SKM-1 (cell line): ENCODE results near the gene VRK1.
"Not testable (repeated sequence)": the region's sequence is repeated elsewhere in the genome, so short reads cannot be mapped to it uniquely, and the experiment has no call there.

Experiments
- DNase-seq: peaks from one replicate; lab custom pipeline; 2025; ENCODE audit not compliant: unreplicated experiment; lab: John Stamatoyannopoulos, UW

The VRK1 gene, protein sequence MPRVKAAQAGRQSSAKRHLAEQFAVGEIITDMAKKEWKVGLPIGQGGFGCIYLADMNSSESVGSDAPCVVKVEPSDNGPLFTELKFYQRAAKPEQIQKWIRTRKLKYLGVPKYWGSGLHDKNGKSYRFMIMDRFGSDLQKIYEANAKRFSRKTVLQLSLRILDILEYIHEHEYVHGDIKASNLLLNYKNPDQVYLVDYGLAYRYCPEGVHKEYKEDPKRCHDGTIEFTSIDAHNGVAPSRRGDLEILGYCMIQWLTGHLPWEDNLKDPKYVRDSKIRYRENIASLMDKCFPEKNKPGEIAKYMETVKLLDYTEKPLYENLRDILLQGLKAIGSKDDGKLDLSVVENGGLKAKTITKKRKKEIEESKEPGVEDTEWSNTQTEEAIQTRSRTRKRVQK

DNA sequence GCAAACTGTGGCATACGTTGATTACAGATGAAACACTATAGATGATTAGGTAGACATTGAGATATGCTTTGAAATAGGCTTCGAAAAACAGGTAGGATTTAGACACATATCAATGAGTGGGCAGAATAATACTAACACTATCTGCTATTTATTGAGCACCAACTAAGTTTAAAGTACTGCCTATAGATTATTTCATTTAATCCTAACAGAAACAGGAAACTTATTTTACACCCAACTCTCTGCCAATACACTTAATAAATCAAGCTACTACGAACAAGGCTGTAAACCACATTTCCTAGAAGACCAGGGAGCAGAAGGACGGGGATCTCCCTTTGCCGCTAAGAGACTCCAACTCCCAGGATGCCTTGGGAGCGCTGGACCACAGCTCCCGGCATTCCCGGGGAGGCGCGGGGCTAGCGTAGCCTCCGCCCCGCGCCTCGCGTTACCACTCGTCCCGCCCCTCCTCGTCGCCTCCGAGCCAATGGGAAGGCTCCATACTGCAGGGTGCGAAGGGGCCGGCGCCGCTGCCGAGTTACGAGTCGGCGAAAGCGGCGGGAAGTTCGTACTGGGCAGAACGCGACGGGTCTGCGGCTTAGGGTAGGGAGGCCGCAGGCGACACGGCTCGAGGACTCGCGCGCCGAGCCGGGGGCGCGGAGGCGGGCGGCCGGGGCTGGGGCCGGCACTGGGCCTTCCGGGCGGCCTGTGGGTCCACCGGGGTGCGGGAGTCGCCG lies at the start of gene VRK1:
TSS of gene VRK1 (plus strand) at position 532 of the 731 bp plus-strand sequence. CDS start 36,090 bp downstream, outside the sequence.
- DNase-seq, result peak; percentile 43

DNA sequence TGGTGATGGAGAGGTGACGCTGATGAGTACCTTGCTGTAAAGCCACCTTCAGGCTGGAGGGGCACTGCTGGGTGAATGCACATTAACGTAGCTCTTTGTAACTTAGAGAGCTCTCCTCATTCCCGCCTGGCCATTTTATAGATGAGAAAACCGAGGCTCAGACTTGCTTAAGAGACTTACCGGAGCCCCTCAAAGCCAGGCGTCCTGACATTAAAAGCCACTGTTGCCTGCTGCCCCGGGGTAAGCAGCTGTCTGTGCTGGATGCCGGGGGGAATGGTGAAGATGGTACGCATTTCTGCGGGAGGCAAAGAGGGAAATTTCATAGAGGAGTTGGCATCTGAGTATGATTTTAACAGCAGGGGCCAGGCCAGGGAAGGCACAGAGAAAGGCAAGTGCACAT lies 49.6 kb upstream of the VRK1 start:
- no peak for DNase-seq

DNA sequence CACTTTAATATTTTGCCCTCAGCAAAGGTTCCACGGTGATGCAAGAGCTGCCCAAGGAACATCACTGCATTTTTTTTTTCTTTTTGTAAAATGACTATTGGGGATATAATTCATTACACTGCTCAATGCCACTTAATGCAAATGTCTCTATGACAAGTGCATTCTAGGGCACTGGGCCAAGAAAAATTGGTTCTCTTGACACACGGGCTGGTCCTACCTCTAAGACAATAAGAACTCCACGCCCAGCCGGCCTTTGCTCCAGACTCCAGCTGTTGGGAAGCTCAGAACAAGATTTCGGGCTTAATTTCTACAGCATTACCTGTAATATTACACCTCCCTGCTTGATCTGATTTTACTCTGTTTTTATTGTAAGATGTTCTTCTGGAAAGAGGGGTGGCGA lies 48.8 kb upstream of the VRK1 start:
- DNase-seq, result no peak

DNA sequence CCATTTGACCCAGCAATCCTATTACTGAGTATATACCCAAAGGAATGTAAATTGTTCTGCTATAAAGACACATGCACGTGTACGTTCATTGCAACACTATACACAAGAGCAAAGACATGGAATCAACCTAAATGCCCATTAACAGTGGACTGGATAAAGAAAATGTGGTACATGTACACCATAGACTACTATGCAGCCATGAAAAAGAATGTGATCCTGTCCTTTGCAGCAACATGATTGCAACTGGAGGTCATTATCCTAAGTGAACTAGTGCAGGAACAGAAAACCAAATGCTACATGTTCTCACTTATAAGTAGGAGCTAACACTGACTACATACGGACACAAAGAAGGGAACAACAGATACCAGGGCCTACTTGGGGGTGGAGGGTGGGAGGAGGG lies 45.7 kb upstream of the VRK1 start:
- DNase-seq, result no peak

DNA sequence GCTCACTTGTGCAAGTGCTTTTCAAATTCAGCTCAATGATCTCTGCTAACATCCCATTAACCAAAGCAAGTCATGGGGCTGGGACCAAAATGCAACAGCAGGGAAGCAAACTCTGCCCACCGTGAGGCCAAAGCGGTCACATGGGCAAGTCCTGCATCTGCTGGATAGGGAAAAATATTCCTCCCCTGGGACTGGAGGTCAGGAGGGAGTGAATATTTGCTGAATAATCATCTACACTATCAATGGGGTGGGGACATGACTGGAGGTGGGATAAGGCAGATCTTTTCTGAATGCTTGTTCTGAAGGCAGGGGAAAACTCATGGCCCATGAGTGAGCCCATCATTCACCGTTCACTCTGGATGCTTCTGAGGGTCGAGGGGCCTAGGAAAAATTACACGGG lies 45.1 kb upstream of the VRK1 start:
- no peak for DNase-seq

DNA sequence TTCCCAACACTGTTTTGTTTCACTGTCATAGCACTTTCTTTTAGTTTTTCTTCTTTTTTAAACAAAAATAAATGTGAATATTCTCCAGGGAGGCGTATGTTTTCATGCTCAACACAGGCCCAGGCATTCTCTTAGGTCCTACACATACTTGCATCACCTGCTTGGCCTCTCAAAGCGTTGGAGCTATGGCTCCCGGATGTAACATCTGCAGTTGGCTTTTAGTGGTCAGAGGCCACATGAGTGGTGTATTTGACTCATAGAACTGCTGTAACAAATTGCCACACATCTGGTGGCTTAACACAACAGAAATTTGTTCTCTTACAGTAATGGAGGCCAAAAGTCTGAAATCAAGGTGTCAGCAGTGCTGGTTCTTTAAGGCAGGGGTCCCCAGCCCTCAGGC lies 44.6 kb upstream of the VRK1 start:
- no peak for DNase-seq

DNA sequence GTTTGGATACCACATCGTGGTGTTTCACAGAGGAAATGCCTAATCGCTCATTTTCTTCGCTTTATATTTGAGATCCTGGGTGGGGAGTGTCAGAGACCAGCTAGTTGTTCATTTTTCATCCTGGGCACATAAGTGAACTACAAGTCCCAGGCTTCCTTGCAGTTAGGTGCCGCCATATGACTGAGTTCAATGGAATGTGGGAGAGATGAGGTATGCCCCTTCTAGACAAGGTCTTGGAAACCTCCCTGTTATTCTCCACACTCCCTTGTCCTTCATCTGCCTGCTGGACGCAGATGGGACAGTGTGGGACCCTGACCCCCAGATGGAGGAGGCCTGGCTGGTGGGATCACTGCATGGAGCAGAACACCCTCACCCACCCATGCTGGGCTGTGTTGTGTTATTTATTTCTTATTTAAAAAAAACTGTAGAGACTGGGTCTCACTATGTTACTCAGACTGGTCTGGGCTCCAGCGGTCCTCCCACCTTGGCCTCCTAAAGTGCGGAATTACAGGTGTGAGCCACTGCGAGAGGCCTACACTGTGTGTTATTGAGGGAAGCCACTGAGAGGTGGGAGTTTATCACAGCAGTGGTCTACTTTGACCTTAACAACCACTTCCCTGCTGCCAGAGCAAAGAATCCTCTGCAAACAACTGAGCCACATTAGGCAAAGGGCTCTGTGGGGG lies 42.9 kb upstream of the VRK1 start:
- no peak for DNase-seq

DNA sequence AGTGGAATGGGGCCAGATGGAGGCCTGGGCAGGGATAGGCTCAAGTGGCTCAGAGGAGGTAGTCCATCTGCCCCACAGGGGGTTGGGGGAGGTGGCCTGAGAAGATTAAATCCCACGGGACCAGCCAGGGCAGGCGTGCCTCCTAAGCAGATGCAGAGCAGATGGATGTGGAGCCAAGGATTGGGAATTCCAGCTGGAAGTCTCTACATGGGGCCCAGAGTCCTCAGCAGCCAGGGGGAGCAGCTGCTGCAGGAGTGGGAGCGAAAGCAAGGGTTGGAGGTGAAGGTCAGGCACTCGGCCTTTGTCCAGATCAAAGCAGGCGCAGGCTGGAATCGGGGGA lies 42.4 kb upstream of the VRK1 start:
- no peak for DNase-seq

DNA sequence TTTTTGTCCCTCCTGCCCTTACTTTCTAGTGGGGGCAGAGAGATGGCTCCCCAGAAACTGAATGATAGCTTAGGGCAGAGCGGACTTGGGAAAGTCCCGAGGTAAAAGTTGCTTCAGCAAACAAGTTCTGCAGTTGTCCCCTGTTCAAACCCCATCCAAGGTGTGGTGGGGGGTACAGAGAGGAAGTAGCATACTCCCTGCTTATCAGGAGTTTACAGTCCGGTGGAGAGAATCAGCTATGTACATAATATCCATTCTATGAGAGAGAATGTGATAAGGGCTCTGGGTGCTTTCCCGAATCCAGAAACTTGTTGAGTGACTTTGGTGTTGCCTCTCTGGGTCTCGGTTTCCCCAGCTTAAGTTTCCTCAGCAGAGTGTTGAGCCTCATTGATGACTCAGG lies 40.4 kb upstream of the VRK1 start:
- DNase-seq, result no peak

DNA sequence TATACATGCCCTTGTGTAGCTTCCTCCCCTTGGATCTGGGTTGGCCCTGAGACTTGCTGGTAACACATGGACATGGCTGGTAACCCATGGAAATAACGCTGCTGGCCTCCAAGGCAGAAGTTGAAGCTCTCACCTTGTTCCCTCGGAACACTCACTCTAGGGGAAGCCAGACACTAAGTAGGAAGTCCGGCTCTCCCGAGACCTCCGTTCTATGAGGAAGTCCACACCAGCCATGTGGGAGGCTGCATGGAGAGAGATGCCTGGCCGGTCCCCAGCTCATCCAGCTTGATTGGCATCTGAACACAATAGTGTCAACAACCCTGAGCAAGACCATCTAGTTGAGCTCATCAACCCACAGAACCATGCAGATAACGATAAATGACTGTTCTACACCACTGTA lies 39.7 kb upstream of the VRK1 start:
- no peak for DNase-seq

DNA sequence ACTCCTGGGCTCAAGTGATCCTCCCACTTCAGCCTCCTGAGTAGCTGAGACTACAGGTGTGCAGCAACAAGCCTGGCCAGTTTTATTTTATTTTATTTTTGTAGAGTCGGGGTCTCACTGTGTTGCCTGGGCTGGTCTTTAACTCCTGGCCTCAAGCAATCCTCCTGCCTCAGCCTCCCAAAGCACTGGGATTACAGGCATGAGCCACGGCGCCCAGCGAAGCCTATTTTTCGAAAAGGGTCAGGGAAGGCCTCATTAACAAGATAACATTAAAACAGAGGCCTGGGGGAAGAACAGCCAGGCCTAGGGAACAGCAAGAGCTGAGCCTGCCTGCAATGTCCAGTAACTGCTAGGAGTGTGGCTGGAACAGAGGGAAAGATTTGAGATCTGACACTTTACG lies 36.1 kb upstream of the VRK1 start:
- DNase-seq, result no peak

DNA sequence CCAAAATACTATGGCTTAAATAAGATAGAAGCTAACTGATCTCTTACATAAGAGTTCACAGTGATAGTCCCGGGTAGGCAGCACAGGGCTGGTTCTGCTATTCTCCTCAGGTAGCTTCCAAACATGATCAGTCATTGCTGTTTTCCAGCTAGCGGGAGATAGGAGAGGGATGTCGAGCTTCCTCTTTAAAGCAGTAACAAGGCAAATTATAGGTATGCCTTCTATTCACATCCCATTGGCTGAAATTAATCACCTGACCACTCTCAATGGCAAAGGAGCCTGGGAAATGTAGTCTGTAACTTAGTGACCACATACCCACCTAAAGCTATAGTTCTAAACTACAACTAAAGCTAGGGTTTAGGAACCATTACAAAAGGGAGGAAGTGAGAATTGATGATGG lies 34.5 kb upstream of the VRK1 start:
- peak; percentile 4 for DNase-seq

DNA sequence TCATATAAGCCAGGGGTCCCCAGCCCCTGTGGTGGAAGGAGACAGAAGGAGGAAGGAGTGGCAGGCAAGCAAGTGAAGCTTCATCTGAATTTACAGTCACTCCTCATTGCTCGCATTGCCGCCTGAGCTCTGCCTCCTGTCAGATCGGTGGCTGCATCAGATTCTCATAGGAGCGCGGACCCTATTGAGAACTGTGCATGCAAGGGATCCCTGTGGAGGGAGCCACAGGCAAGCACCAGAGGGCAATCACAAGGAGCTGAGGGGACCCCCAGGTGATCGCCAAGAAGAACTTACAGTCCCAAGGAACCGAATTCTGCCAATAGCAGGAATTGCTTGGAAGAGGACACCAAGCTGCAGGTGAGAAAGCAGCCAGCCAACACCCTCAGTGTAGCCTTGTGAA lies 33.2 kb upstream of the VRK1 start:
- DNase-seq, result no peak

DNA sequence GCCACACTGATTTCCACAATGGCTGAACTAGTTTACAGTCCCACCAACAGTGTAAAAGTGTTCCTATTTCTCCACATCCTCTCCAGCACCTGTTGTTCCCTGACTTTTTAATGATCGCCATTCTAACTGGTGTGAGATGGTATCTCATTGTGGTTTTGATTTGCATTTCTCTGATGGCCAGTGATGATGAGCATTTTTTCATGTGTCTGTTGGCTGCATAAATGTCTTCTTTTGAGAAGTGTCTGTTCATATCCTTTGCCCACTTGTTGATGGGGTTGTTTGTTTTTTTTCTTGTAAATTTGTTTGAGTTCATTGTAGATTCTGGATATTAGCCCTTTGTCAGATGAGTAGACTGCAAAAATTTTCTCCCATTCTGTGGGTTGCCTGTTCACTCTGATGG lies 32.0 kb upstream of the VRK1 start:
- not testable (repeated sequence) for DNase-seq

DNA sequence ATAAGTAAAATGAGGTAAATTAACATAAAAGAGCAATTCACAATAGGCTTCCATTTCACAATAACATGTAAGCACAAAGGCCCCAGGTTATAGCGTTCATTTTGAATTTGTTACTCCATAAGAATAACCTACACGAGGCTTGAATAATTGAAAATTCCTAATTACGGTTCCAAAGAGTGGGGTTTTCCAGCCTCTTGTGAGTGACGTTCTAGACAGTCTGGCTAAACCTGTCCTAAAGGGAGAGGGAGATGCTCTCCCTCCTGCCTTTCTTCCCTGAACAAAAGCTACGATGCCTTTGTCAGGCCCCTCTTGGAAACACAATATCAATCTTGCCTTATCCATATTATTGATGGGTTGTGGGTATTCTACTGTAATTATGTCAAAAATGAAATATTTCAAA lies 24.3 kb upstream of the VRK1 start:
- DNase-seq, result no peak

DNA sequence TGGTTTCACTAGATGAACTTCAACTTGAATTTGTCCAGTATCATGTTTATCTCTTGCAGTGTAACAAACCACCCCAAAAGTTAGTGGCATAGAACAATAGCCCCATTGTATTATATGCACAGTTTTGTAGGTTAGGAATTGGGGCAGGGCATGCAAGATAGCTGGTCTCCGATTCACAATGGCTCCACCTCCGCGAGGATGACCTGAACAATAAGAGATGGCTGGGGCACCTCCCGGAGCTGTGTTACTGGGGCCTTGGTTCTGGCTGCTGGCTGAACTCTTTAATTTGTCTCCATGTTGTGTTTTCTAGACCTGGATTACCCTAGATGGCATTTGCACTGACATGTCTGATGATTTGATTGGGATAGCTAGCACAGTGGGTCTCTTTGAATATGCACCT lies 20.4 kb upstream of the VRK1 start:
- no peak for DNase-seq

DNA sequence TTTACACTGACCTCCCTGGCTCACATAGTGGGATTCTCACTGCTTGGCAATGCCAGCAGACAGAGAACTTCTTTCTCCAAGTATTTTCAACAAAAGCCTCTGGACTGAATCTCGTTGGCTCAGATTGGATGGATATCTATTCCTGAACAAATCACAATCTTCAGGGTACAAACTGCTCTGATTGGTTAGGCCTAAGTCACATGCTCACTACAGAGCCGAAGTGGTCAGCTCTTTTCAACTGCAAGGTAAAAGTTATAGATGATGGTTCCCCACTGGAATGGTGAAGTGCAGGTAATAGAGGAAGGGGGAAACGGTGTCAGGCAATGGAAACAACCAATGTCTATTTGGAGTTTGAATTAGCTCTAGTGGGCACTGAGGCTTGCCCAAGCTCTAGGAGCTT lies 16.7 kb upstream of the VRK1 start:
- DNase-seq, result no peak

DNA sequence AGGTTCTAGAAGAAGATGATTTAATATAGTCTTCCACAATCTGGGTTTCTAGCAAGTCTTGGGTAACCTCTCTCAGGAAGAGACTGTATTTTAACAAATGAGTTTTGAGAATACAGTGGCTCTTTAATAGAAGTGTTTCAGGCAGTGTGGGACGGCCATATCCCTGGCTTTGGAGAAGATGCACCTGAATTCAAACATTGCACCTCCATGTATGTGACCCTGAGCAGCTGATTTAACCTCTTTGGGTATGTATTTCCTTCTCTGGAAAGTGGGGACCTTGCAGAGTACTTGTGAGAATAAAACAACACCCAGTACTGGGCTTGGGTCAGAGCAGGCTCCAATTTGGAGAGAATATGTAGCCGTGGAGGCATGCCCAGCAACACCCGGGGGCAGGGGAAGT lies 15.8 kb upstream of the VRK1 start:
- no peak for DNase-seq

DNA sequence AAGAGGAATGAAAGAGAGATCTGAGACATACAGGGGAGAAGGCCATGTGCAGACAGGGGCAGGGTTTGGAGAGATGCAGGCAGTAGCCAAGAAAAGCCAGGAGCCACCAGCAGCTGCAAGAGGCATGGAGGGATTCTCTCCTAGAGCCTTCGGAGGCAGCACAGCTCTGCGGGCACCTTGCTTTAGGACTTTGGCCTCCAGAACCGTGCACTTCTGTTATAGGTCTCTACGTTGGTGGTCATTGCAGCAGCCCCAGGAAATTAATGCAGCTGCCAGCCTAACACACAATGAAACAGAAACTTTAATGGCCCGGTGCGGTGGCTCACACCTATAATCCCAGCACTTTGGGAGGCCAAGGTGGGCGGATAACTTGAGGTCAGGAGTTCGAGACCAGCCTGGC lies 14.7 kb upstream of the VRK1 start:
- DNase-seq, result no peak

DNA sequence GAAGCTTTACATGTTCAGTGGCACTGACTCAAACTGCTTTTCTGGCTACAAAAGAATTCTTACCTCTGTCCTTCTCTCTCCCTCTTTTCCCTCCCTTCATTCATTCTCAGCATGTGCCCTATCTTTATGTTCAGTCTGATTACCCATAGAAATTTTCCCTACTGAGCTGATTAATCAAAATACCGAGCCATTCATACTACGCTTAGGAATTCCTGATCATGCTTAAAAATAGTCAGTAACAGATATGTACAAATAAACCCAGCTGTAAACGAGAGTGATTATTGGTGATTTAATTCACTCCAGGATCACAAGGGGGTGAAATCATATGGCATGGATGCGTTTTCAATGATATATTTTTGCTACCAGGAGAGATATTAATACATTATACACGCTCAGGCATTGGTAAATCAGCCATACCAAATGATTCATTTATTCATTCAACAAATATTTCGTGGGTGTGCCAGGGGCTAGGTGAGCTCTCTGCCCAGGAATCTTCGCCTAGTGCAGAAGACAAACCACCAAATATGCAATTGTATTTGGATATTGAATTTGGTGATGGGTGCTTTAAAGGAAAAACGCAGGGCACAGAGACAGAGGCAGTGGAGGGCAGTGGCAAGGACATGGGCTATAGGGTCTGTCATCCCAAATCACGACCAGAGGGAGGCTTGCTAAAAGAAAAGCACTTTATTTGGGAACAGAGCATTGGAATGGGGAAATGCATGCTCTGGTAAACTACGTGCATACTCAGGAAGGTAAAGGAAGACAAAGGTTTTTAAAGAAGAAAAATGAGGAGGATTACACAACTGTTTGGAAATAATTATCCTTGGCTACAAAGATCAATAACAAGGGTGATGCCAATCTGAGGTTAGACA lies 13.9 kb upstream of the VRK1 start:
- no peak for DNase-seq

DNA sequence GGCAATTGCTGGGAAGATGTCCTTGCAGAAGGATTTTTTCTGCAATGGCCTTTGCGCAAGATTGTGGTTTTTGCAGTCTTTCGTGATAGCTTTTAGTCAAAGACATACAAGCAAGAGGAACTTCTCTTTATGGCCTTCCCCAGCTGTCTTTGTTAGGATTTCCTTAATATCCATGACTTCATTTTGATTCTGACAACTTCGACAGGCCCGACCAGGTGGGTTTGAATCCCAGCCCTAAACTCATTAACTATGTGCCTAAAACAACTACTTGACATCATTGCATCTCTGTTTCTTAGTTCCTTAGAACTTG lies 13.3 kb upstream of the VRK1 start:
- DNase-seq, result peak; percentile 32
